HG02870 (cell line): ENCODE measurements around the gene MCEMP1.

Experiments used
- ATAC-seq: cut with Tn5 transposase; IDR thresholded peaks from one replicate; pipeline ENCODE4 v1.9.1; 2021; ENCODE audit warnings: mild to moderate bottlenecking, moderate library complexity; ENCODE audit not compliant: unreplicated experiment

Gene MCEMP1

GRCh38 chr19:7692417-7693088 is 15.7 kb downstream of the MCEMP1 start:
- no peak for ATAC-seq

- no peak for ATAC-seq
These were observed 17.6 kb downstream of the MCEMP1 start for GRCh38 chr19:7694499-7694898.

- ATAC-seq, result no peak
These were observed 20.9 kb downstream of the MCEMP1 start for GRCh38 chr19:7697721-7698287.

- no peak for ATAC-seq
These were observed 21.7 kb downstream of the MCEMP1 start for GRCh38 chr19:7698583-7698982.

- no peak for ATAC-seq
These were observed 22.1 kb downstream of the MCEMP1 start for GRCh38 chr19:7699003-7699402.

GRCh38 chr19:7699417-7700401 is 22.8 kb downstream of the MCEMP1 start:
- no peak for ATAC-seq

- ATAC-seq, result no peak
These were observed 24.3 kb downstream of the MCEMP1 start for GRCh38 chr19:7701049-7701653.

- peak; percentile 46 for ATAC-seq
These were observed 25.0 kb downstream of the MCEMP1 start, which contains the start of gene FCER2 for GRCh38 chr19:7701654-7702457. Gene FCER2, minus strand, starts transcription at chr19:7702131. Its CDS starts 2,371 bp downstream, at chr19:7699760.

GRCh38 chr19:7703332-7703731 is 26.4 kb downstream of the MCEMP1 start:
- ATAC-seq, result no peak

GRCh38 chr19:7704280-7705060 is 27.6 kb downstream of the MCEMP1 start:
- no peak for ATAC-seq

- ATAC-seq, result no peak
These were observed 28.7 kb downstream of the MCEMP1 start for GRCh38 chr19:7705387-7706187.

- ATAC-seq, result no peak
These were observed 29.5 kb downstream of the MCEMP1 start for GRCh38 chr19:7706188-7706954.

- no peak for ATAC-seq
These were observed 30.1 kb downstream of the MCEMP1 start for GRCh38 chr19:7706955-7707456.

- no peak for ATAC-seq
These were observed 33.1 kb downstream of the MCEMP1 start for GRCh38 chr19:7709932-7710460.

GRCh38 chr19:7710616-7711015 is 33.7 kb downstream of the MCEMP1 start:
- no peak for ATAC-seq

- ATAC-seq, result no peak
These were observed 38.8 kb downstream of the MCEMP1 start for GRCh38 chr19:7715671-7716070.

- no peak for ATAC-seq
These were observed 39.9 kb downstream of the MCEMP1 start for GRCh38 chr19:7716762-7717161.

- ATAC-seq, result no peak
These were observed 41.8 kb downstream of the MCEMP1 start for GRCh38 chr19:7718668-7719067.
